CD8-positive, alpha-beta memory T cell (primary cell): ENCODE measurements around the gene TIAM1. TPM values are rescaled to one million over a fixed set of nuclear protein-coding genes. Genes with fewer than 3 reads are reported as not detected.

Source experiments
- CTCF ChIA-PET: fragments of 350-600 bp; sonication (Branson Sonifier 250); formaldehyde crosslinking; loops from one replicate; lab custom pipeline; 2021; ENCODE audit warnings: antibody characterized with exemption; lab: Charles Lee
- POLR2A ChIA-PET: fragments of 350-600 bp; sonication (Branson Sonifier 250); formaldehyde crosslinking; loops from one replicate; lab custom pipeline; 2021; ENCODE audit warnings: antibody characterized with exemption; lab: Charles Lee
- DNase-seq, 5 donors: peaks; one replicate each; pipeline versions ENCODE4 v3.0.0 to v3.0.0-alpha.2; 2020 to 2022; ENCODE audit warnings: mixed read lengths in 1 of 5
- H3K27ac ChIP-seq: one replicate; pipeline ENCODE4 v1.7.0; 2013; ENCODE audit warnings: low read depth, mild to moderate bottlenecking, low read length, moderate library complexity
- H3K27me3 ChIP-seq: 2 replicates; pipeline ENCODE4 v1.7.0; 2013; ENCODE audit warnings: low read length, mild to moderate bottlenecking; ENCODE audit not compliant: insufficient read depth, poor library complexity, severe bottlenecking
- H3K36me3 ChIP-seq: 2 replicates; pipeline ENCODE4 v1.7.0; 2013; ENCODE audit warnings: mild to moderate bottlenecking, low read length, moderate library complexity; ENCODE audit not compliant: insufficient read depth
- H3K4me1 ChIP-seq: 2 replicates; pipeline ENCODE4 v1.7.0; 2013; ENCODE audit warnings: mild to moderate bottlenecking, low read length, moderate library complexity; ENCODE audit not compliant: insufficient read depth
- H3K4me3 ChIP-seq: 2 replicates; pipeline ENCODE4 v1.7.0; 2013; ENCODE audit warnings: mild to moderate bottlenecking, low read length
- H3K9me3 ChIP-seq: 2 replicates; pipeline ENCODE4 v1.7.0; 2013; ENCODE audit warnings: mild to moderate bottlenecking, low read length
- H3K27ac Mint-ChIP-seq, 8 donors: one replicate each; pipeline ENCODE4 v1.8.0; 2020 to 2021; ENCODE audit warnings: mixed read lengths in 8 of 8, mild to moderate bottlenecking in 6 of 8, inconsistent platforms in 3 of 8, moderate library complexity in 3 of 8
- H3K27me3 Mint-ChIP-seq, 2 donors: one replicate each; pipeline ENCODE4 v1.8.0; 2020 to 2021; ENCODE audit warnings: mixed read lengths in 2 of 2, mild to moderate bottlenecking in 1 of 2, moderate library complexity in 1 of 2
- H3K36me3 Mint-ChIP-seq, 3 donors: one replicate each; pipeline ENCODE4 v1.8.0; 2020 to 2021; ENCODE audit warnings: mixed read lengths in 3 of 3, inconsistent platforms in 1 of 3, mild to moderate bottlenecking in 1 of 3
- H3K4me1 Mint-ChIP-seq, 3 donors: one replicate each; pipeline ENCODE4 v1.8.0; 2020 to 2021; ENCODE audit warnings: mixed read lengths in 3 of 3, inconsistent platforms in 1 of 3, mild to moderate bottlenecking in 1 of 3
- H3K4me3 Mint-ChIP-seq, 7 donors: one replicate each; pipeline ENCODE4 v1.8.0; 2020 to 2021; ENCODE audit warnings: mixed read lengths in 7 of 7, mild to moderate bottlenecking in 6 of 7, moderate library complexity in 4 of 7, inconsistent platforms in 2 of 7
- H3K9me3 Mint-ChIP-seq, 5 donors: one replicate each; pipeline ENCODE4 v1.8.0; 2020 to 2022; ENCODE audit warnings: mixed read lengths in 5 of 5, mild to moderate bottlenecking in 3 of 5, moderate library complexity in 2 of 5, inconsistent platforms in 1 of 5
- polyA plus RNA-seq: library from polyadenylated mRNA; unstranded; fragments of 300-500 nt; fragmentation: Illumina TruSeq; gene quantifications from one replicate; pipeline ENCODE4 v1.2.3, GENCODE V29; 2021
- total RNA-seq, 2 experiments: library from RNA; stranded (reverse); gene quantifications; one replicate each; pipeline ENCODE4 v1.2.3, GENCODE V29; 2021

TIAM1 gene
- total and polyA plus RNA-seq, 3 experiments from 2014 or later = 6.3 to 37.4 (median 37.3) TPM

DNA sequence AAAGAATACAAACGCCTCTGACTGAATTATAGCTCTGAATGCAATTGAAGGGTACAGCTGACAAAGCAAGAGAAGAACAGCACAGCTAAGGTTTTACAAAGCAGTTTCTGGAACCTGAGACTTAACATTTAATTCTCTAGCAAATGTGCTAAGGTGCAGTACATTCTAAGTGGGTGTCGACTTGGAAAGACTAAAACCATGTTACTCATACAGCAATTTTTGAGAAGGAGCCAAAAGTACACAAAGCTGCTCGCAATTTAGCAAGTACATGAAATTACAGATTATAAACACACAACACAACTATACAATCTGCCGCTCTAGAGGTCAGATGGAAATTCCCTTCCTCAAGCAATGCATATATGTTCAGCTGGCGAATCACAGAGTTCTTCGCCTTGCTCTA lies 121.9 kb downstream of the TIAM1 start:
- Mint-ChIP-seq H3K4me3 (no peak overlapping the region), H3K36me3 (peaks cover 0 to 3% (median 0%) of the 10 kb centered on the region in 3 donors), H3K27me3 (no peaks in the 10 kb centered on the region), H3K9me3 (no peaks in the 10 kb centered on the region), H3K4me1 (peaks cover 0 to 6% (median 0%) of the 10 kb centered on the region in 3 donors), H3K27ac (no peak overlapping the region)
- Histone ChIP-seq H3K9me3 (no peaks in the 10 kb centered on the region), H3K27ac (no peak overlapping the region), H3K4me3 (no peak overlapping the region), H3K36me3 (no peaks in the 10 kb centered on the region), H3K27me3 (no peaks in the 10 kb centered on the region), H3K4me1 (no peaks in the 10 kb centered on the region)
- no peak for DNase-seq
- ChIA-PET POLR2A (no interaction called here), CTCF (interaction anchor here (1.1 kb wide), 1 partner anchor 11 kb away, joined by 3 read pairs; no protein-coding TSS in a partner anchor)

DNA sequence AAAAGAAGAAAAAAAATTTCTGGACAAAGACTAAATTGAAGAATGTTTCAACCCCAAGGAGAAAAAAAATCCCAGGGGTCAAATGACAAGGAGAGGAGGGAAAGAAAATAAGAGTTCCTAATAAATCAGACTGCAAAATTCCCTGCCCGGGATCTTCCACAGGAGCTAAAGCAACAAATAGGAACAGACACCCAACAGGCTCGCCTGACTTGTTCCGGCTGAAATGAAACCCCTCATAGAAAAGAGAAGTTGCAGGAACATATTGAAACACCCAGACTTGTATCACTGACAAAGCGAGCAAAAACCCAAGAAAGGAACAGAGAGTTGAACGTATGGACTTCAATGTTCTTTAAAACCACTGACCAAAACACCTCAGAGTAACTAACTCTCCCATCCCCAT lies 123.0 kb downstream of the TIAM1 start:
- peaks cover 0 to 3% (median 0%) of the 10 kb centered on the region in 3 donors for H3K36me3 Mint-ChIP-seq
- H3K4me1 Mint-ChIP-seq = peaks cover 0 to 6% (median 0%) of the 10 kb centered on the region in 3 donors
- H3K9me3 Mint-ChIP-seq = no peaks in the 10 kb centered on the region
- Histone ChIP-seq H3K9me3 (no peaks in the 10 kb centered on the region), H3K36me3 (no peaks in the 10 kb centered on the region), H3K4me1 (no peaks in the 10 kb centered on the region), H3K27ac (no peak overlapping the region), H3K27me3 (no peaks in the 10 kb centered on the region), H3K4me3 (no peak overlapping the region)
- no peaks in the 10 kb centered on the region for H3K27me3 Mint-ChIP-seq
- peak overlapping the region in 1 of 8 donors; percentile 68 for H3K27ac Mint-ChIP-seq
- H3K4me3 Mint-ChIP-seq = no peak overlapping the region
- ChIA-PET CTCF (no interaction called here), POLR2A (no interaction called here)
- no peak for DNase-seq

DNA sequence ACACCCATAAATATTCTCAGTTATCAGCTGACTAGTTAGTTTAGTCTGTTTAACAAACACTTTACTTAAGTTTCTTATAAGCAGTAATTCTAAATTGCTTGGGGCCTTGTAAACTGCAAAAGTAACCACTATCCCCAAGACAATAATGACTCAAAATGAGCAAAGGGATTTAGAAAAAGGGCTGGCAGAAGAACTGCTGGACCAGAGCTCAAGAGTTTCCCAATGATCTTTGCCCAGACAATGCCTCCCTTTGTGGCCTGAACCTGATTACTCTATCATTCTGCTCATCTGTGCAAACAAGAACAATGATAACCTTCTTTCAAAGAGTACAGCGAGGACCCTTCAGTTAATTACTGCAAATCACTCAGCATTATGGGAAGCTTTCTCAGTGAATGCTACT lies 123.5 kb downstream of the TIAM1 start:
- Histone ChIP-seq H3K4me3 (no peak overlapping the region), H3K36me3 (no peaks in the 10 kb centered on the region), H3K9me3 (no peaks in the 10 kb centered on the region), H3K4me1 (no peaks in the 10 kb centered on the region), H3K27ac (no peak overlapping the region), H3K27me3 (no peaks in the 10 kb centered on the region)
- Mint-ChIP-seq H3K36me3 (peaks cover 0 to 3% (median 0%) of the 10 kb centered on the region in 3 donors), H3K4me1 (peaks cover 0 to 6% (median 0%) of the 10 kb centered on the region in 3 donors), H3K27ac (no peak overlapping the region), H3K27me3 (no peaks in the 10 kb centered on the region), H3K9me3 (no peaks in the 10 kb centered on the region), H3K4me3 (no peak overlapping the region)
- DNase-seq = no peak
- ChIA-PET POLR2A (no interaction called here), CTCF (no interaction called here)

DNA sequence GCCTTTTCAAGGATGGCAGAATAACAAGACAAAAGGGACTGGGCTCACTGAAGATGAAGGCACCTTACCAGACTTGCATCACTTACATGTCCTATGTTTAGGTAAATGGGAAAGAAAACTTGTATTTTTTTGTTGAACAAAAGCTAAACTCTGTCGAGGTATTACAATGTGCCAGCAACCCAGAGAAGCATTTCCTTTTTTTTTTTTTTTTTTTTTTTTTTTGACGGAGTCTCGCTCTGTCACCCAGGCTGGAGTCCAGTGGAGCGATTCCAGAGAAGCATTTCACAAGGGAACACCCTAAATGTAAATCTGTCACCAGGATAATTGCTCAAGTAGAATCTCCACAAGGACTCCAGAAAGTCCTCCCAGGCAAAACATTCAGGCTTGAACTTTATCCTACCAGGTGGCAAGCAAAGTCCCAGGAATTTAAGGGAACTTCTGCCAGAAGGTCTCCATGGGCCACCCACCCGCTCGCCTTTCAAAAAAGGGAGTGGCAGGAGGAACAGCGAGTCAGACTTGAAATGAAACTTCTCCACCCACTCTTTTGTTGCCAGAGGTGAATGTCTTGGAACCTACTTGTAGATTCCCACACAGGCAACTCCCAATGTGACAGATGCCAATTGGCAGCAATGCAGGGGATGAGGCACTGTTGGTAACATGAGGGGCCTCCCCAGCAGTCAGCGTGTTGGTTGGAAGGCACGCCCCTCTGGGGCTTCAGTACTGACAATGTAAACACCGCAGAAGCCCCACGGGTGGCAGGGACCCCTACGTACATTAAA lies 125.0 kb downstream of the TIAM1 start:
- no peak overlapping the region for H3K27ac ChIP-seq
- Mint-ChIP-seq H3K4me1 (peaks cover 0 to 6% (median 0%) of the 10 kb centered on the region in 3 donors), H3K4me3 (peak overlapping the region in 1 of 7 donors; percentile 3), H3K27me3 (no peaks in the 10 kb centered on the region), H3K9me3 (no peaks in the 10 kb centered on the region), H3K36me3 (peaks cover 0 to 3% (median 0%) of the 10 kb centered on the region in 3 donors), H3K27ac (no peak overlapping the region)
- DNase-seq = no peak
- POLR2A ChIA-PET = no interaction called here
- H3K9me3 ChIP-seq = no peaks in the 10 kb centered on the region
- H3K27me3 ChIP-seq = no peaks in the 10 kb centered on the region
- CTCF ChIA-PET = no interaction called here
- no peak overlapping the region for H3K4me3 ChIP-seq
- no peaks in the 10 kb centered on the region for H3K36me3 ChIP-seq
- no peaks in the 10 kb centered on the region for H3K4me1 ChIP-seq

DNA sequence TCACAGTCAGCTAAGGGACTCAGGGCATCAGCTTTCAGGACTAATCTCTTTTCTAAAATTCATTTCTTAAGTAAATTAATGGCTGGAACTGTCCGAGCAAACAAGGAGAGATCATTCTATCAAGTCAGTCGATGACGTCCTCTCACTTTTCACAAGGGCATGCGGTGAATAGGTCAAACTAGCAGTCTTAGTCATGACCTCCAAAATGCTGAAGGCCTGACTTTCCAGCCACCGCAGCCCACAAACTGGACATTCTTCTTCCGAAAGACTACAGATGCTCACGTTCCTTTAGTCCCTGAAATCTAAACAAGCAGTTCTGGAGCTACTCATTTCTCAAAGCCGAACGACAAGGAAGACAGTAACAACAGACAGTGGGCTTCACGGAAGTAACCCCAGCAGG lies 127.9 kb downstream of the TIAM1 start:
- H3K4me1 Mint-ChIP-seq = peaks cover 0 to 6% (median 0%) of the 10 kb centered on the region in 3 donors
- Histone ChIP-seq H3K4me3 (no peak overlapping the region), H3K36me3 (no peaks in the 10 kb centered on the region), H3K27ac (no peak overlapping the region), H3K27me3 (no peaks in the 10 kb centered on the region), H3K4me1 (no peaks in the 10 kb centered on the region), H3K9me3 (no peaks in the 10 kb centered on the region)
- H3K4me3 Mint-ChIP-seq = no peak overlapping the region
- no peak for DNase-seq
- H3K36me3 Mint-ChIP-seq = peaks cover 0 to 3% (median 0%) of the 10 kb centered on the region in 3 donors
- H3K9me3 Mint-ChIP-seq = peaks cover 0 to 1% (median 0%) of the 10 kb centered on the region in 5 donors
- H3K27me3 Mint-ChIP-seq = no peaks in the 10 kb centered on the region
- ChIA-PET POLR2A (no interaction called here), CTCF (interaction anchor here (1.2 kb wide), 1 partner anchor 364 kb away, joined by 3 read pairs; no protein-coding TSS in a partner anchor)
- H3K27ac Mint-ChIP-seq = no peak overlapping the region

DNA sequence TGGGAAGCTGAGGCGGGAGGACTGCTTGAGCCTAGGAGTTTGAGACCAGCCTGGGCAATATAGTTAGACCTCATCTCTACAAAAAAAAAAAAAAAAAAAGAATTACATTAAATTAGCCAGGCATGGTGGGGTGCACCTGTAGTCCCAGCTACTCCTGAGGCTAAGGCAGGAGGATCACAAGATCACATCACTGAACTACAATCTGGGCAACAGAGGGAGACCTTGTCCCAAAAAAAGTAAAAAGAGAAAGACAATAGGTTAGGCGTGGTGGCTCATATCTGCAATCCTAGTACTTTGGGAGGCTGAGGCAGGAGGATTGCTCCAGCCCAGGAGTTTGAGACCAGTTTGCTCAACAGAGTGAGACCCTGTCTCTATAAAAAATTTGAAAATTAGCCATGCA lies 130.3 kb downstream of the TIAM1 start:
- CTCF ChIA-PET = interaction anchor here (0.6 to 1.5 kb wide), 3 partner anchors 53 to 367 kb away, joined by 3 to 12 read pairs (median 3); no protein-coding TSS in a partner anchor
- Mint-ChIP-seq H3K9me3 (peaks cover 0 to 1% (median 0%) of the 10 kb centered on the region in 5 donors), H3K27ac (no peak overlapping the region)

DNA sequence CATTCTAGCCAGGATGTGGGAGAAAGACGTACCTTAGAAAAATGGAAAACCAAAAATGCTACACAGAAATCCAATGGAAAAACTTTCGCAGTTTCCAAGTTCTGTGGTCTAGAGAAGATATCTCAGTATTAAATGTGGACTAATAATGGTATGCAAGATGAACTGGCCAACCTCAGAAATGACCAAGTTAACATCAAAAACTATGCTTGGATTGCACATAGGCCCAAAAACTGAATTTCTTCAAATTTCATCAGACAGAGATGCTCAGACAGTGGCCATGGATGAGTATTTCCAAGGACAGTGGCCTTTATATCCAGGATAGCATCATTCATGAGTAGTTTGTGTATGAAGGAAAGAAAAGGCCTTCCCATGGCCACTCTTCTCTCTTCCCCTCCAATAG lies 132.2 kb downstream of the TIAM1 start:
- Mint-ChIP-seq H3K27ac (no peak overlapping the region), H3K9me3 (peaks cover 0 to 1% (median 0%) of the 10 kb centered on the region in 5 donors), H3K27me3 (peaks cover 0 to 4% of the 10 kb centered on the region in 2 donors), H3K4me1 (no peaks in the 10 kb centered on the region), H3K36me3 (peaks cover 0 to 3% (median 0%) of the 10 kb centered on the region in 3 donors), H3K4me3 (no peak overlapping the region)
- no peak for DNase-seq
- H3K4me1 ChIP-seq = no peaks in the 10 kb centered on the region
- no peak overlapping the region for H3K27ac ChIP-seq
- no peak overlapping the region for H3K4me3 ChIP-seq
- H3K36me3 ChIP-seq = no peaks in the 10 kb centered on the region
- H3K27me3 ChIP-seq = no peaks in the 10 kb centered on the region
- CTCF ChIA-PET = no interaction called here
- POLR2A ChIA-PET = no interaction called here
- no peaks in the 10 kb centered on the region for H3K9me3 ChIP-seq

More for the DNA sequence above, 130.3 kb downstream of the TIAM1 start:
- Histone ChIP-seq H3K36me3 (no peaks in the 10 kb centered on the region), H3K4me1 (no peaks in the 10 kb centered on the region), H3K9me3 (no peaks in the 10 kb centered on the region), H3K27me3 (no peaks in the 10 kb centered on the region), H3K4me3 (no peak overlapping the region), H3K27ac (no peak overlapping the region)
- H3K4me1 Mint-ChIP-seq = no peaks in the 10 kb centered on the region
- H3K27me3 Mint-ChIP-seq = peaks cover 0 to 3% of the 10 kb centered on the region in 2 donors
- peak in 1 of 5 donors; percentile 13 for DNase-seq
- peaks cover 0 to 3% (median 0%) of the 10 kb centered on the region in 3 donors for H3K36me3 Mint-ChIP-seq
- POLR2A ChIA-PET = no interaction called here
- no peak overlapping the region for H3K4me3 Mint-ChIP-seq

DNA sequence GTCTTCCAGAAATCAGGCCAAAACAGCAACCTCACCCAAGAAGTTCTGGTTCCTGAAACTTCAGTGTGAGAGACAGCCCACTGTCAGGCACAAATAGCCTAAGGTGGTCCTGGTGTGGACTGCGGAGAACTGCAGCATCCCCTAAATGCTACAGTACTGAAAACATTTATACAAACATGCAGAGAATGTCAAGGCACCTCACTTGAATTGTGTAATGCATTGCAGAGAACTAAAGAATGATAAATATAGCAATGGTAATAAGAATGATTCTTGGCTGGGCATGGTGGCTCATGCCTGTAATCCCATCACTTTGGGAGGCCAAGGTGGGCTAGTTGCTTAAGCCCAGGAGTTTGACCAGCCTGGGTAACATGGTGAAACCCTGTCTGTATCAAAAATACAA lies 138.6 kb downstream of the TIAM1 start:
- Mint-ChIP-seq H3K36me3 (peaks cover 0 to 1% (median 0%) of the 10 kb centered on the region in 3 donors), H3K4me3 (no peak overlapping the region), H3K4me1 (no peaks in the 10 kb centered on the region), H3K27me3 (peaks cover 0 to 4% of the 10 kb centered on the region in 2 donors), H3K27ac (peak overlapping the region in 1 of 8 donors; percentile 3), H3K9me3 (no peaks in the 10 kb centered on the region)
- H3K27ac ChIP-seq = no peak overlapping the region
- ChIA-PET POLR2A (no interaction called here), CTCF (no interaction called here)
- no peak overlapping the region for H3K4me3 ChIP-seq
- no peaks in the 10 kb centered on the region for H3K36me3 ChIP-seq
- no peak for DNase-seq
- no peaks in the 10 kb centered on the region for H3K4me1 ChIP-seq
- no peaks in the 10 kb centered on the region for H3K27me3 ChIP-seq
- no peaks in the 10 kb centered on the region for H3K9me3 ChIP-seq
